ENCODE measurements around the gene ALMS1.
"Not testable (repeated sequence)": the region's sequence is repeated elsewhere in the genome, so short reads cannot be mapped to it uniquely, and the experiment has no call there.

ALMS1 gene

DNA sequence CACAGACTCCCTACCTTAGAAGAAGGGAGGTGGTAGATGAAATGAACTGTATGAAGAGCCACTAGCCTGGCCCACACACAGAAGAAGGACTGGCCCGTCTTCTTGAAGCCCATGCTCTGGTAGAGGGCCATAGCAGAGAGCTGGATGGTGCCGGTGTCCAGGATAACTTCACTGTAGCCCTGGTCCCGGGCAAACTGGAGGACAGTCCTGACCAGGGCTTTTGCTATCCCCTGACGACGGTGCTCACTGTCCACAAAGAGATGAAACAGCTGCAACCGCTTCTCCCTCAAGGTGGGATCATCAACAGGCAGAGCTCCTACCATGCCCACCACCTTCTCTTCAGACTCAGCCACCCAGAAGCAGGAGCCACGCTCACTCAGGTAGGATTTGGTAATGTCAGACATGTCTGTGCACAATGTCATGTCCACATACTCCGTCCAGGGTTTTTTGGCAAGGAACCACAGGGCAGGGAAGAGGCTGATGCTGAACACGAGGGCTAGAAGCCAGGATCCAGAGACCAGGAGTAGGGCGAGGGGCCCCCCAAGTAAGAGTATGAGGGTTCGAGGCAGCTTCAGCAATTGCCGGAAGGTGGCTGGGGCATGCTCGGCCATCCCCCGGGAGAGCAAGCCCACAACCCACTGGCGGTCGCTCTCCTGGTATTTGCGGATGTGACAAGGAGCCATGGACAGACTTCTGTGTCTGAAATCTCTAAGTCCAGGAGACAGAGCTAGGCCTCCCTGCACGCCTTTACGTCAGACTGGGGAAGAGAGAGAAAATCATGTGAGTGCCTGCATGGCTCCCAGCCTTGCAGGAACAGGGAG lies 255.5 kb downstream of the ALMS1 start:
- Histone ChIP-seq H3F3A (ENCODE audit: insufficient read depth) (no peaks in the 10 kb centered on the region), H2AFZ (ENCODE audit: low read depth, low read length, severe bottlenecking) (no peak overlapping the region), H3K27ac (ENCODE audit: low read depth, low read length) (no peak overlapping the region), H3K9me3 (ENCODE audit: insufficient read depth, low read length) (peaks cover 13% of the 10 kb centered on the region; the same call in 1 of the 2 replicates), H3K4me3 (ENCODE audit: insufficient read depth, low read length, poor library complexity, severe bottlenecking) (no peak overlapping the region), H3K27me3 (ENCODE audit: low read length) (no peaks in the 10 kb centered on the region), H3K9ac (ENCODE audit: low read length) (no peak overlapping the region), H3K4me2 (ENCODE audit: low read depth, low read length, poor library complexity, severe bottlenecking) (no peak overlapping the region), H3K9me2 (replicated peaks; ENCODE audit: insufficient read depth, low read length) (no peaks in the 10 kb centered on the region), H4K20me1 (ENCODE audit: low read depth, low read length) (no peaks in the 10 kb centered on the region), H3K36me3 (ENCODE audit: low read length) (no peaks in the 10 kb centered on the region), H3K79me2 (ENCODE audit: insufficient read depth, low read length) (no peaks in the 10 kb centered on the region)
- TF ChIP-seq, protein P1, sequence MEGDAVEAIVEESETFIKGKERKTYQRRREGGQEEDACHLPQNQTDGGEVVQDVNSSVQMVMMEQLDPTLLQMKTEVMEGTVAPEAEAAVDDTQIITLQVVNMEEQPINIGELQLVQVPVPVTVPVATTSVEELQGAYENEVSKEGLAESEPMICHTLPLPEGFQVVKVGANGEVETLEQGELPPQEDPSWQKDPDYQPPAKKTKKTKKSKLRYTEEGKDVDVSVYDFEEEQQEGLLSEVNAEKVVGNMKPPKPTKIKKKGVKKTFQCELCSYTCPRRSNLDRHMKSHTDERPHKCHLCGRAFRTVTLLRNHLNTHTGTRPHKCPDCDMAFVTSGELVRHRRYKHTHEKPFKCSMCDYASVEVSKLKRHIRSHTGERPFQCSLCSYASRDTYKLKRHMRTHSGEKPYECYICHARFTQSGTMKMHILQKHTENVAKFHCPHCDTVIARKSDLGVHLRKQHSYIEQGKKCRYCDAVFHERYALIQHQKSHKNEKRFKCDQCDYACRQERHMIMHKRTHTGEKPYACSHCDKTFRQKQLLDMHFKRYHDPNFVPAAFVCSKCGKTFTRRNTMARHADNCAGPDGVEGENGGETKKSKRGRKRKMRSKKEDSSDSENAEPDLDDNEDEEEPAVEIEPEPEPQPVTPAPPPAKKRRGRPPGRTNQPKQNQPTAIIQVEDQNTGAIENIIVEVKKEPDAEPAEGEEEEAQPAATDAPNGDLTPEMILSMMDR (IDR thresholded peaks at IDR 0.05; ENCODE audit: insufficient read depth, low read length, poor library complexity, severe bottlenecking) = no peak
- no peak for TF ChIP-seq EZH2phosphoT487 (conservative IDR thresholded peaks at IDR 0.05; ENCODE audit: low read length)

DNA sequence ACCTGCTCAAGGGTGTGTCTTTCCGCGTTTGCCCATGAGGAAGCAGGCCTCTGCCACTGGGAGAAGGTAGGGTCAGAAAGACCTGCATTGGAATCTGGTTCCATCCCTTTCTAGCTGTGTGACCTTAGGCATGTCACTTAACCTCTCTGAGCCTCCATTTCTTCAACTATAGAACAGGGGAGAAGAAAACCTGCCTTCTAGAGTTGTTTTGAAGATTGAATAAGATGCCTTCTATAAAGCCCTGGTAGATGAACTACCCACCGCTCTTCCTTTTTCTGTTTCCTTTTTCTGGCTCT lies 256.1 kb downstream of the ALMS1 start:
- Histone ChIP-seq H2AFZ (ENCODE audit: low read depth, low read length, severe bottlenecking) (no peak overlapping the region), H3K9ac (ENCODE audit: low read length) (no peak overlapping the region), H3K4me3 (ENCODE audit: insufficient read depth, low read length, poor library complexity, severe bottlenecking) (no peak overlapping the region), H3K9me2 (replicated peaks; ENCODE audit: insufficient read depth, low read length) (no peaks in the 10 kb centered on the region), H3K36me3 (ENCODE audit: low read length) (no peaks in the 10 kb centered on the region), H3K27me3 (ENCODE audit: low read length) (no peaks in the 10 kb centered on the region), H3K9me3 (ENCODE audit: insufficient read depth, low read length) (peaks cover 13% of the 10 kb centered on the region; the same call in 1 of the 2 replicates), H3F3A (ENCODE audit: insufficient read depth) (no peaks in the 10 kb centered on the region), H3K4me2 (ENCODE audit: low read depth, low read length, poor library complexity, severe bottlenecking) (no peak overlapping the region), H4K20me1 (ENCODE audit: low read depth, low read length) (no peaks in the 10 kb centered on the region), H3K27ac (ENCODE audit: low read depth, low read length) (no peak overlapping the region), H3K79me2 (ENCODE audit: insufficient read depth, low read length) (no peaks in the 10 kb centered on the region)
- no peak for TF ChIP-seq EZH2phosphoT487 (conservative IDR thresholded peaks at IDR 0.05; ENCODE audit: low read length)
- TF ChIP-seq, protein P1 (IDR thresholded peaks at IDR 0.05; ENCODE audit: insufficient read depth, low read length, poor library complexity, severe bottlenecking) = no peak

DNA sequence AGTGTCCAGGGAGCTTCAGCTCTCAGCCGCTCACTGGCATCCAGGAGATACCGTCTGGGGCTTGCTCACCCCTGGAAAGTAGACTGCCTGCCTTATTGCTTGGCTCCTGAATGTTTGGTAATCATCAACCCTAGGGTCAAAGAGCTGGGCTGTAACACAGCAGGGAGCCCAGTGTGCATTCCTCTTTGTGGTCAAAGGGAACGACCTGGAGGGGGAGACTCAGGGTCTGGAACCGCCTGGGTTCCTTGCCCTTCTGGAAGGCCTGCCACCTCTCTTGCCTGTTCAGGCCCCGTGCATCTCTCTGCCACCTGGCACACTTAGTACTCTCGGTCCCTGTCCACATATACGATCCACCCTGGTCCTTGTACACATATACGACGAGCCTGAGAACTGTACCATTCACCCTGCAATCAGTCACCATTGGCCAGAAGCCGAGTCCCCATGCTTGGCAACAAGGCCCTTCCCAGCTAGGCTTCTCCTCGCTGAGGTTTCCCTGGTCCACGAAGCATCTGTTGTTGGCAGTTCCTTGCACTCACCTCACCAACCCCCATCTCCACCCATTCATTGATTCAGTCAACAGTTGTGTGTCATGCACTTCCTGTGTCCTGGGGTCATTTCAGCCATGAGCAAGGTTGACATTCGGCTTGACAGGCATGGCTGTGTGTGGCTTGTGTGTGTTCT lies 256.8 kb downstream of the ALMS1 start, which contains the start of gene NAT8:
Gene NAT8 (minus strand): TSS at position 85 of the 681 bp plus-strand sequence. CDS start 794 bp downstream, outside the sequence.
- H3K27me3 ChIP-seq (ENCODE audit: low read length) = no peaks in the 10 kb centered on the region
- no peak within 1 kb of the TSS for H3K4me3 ChIP-seq (ENCODE audit: insufficient read depth, low read length, poor library complexity, severe bottlenecking)
- TF ChIP-seq EZH2phosphoT487 (conservative IDR thresholded peaks at IDR 0.05; ENCODE audit: low read length) = no peak
- TF ChIP-seq, protein P1 (IDR thresholded peaks at IDR 0.05; ENCODE audit: insufficient read depth, low read length, poor library complexity, severe bottlenecking) = no peak
- no peak within 1 kb of the TSS for H3K4me2 ChIP-seq (ENCODE audit: low read depth, low read length, poor library complexity, severe bottlenecking)
- H3K36me3 ChIP-seq (ENCODE audit: low read length) = no peaks in the 10 kb centered on the region
- no peak within 1 kb of the TSS for H2AFZ ChIP-seq (ENCODE audit: low read depth, low read length, severe bottlenecking)
- H3K79me2 ChIP-seq (ENCODE audit: insufficient read depth, low read length) = no peaks in the 10 kb centered on the region
- H3K9ac ChIP-seq (ENCODE audit: low read length) = no peak within 1 kb of the TSS
- H3K9me2 ChIP-seq (replicated peaks; ENCODE audit: insufficient read depth, low read length) = no peaks in the 10 kb centered on the region
- no peaks in the 10 kb centered on the region for H4K20me1 ChIP-seq (ENCODE audit: low read depth, low read length)
- no peaks in the 10 kb centered on the region for H3F3A ChIP-seq (ENCODE audit: insufficient read depth)
- no peak within 1 kb of the TSS for H3K27ac ChIP-seq (ENCODE audit: low read depth, low read length)
- peaks cover 13% of the 10 kb centered on the region; the same call in 1 of the 2 replicates for H3K9me3 ChIP-seq (ENCODE audit: insufficient read depth, low read length)

DNA sequence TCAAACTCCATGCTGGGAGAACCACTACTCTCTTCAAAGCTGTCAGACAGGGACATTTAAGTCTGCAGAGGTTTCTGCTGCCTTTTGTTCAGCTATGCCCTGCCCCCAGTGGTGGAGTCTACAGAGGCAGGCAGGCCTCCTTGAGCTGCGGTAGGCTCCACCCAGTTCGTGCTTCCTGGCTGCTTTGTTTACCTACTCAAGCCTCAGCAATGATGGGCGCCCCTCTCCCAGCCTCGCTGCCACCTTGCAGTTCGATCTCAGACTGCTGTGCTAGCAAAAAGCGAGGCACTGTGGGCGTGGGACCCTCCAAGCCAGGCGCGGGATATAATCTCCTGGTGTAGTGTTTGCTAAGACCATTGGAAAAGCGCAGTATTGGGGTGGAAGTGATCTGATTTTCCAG lies 262.1 kb downstream of the ALMS1 start:
- H4K20me1 ChIP-seq (ENCODE audit: low read depth, low read length); H3K9me3 ChIP-seq (ENCODE audit: insufficient read depth, low read length); H3K36me3 ChIP-seq (ENCODE audit: low read length); H3K27ac ChIP-seq (ENCODE audit: low read depth, low read length); H3K9ac ChIP-seq (ENCODE audit: low read length); H3K27me3 ChIP-seq (ENCODE audit: low read length); H3K4me2 ChIP-seq (ENCODE audit: low read depth, low read length, poor library complexity, severe bottlenecking); H3K9me2 ChIP-seq (replicated peaks; ENCODE audit: insufficient read depth, low read length); H3F3A ChIP-seq (ENCODE audit: insufficient read depth); H3K4me3 ChIP-seq (ENCODE audit: insufficient read depth, low read length, poor library complexity, severe bottlenecking); H3K79me2 ChIP-seq (ENCODE audit: insufficient read depth, low read length); H2AFZ ChIP-seq (ENCODE audit: low read depth, low read length, severe bottlenecking): not testable (repeated sequence)
